HUES64 (cell line): ENCODE measurements around the gene C20orf144.
"Not testable (repeated sequence)": the region's sequence is repeated elsewhere in the genome, so short reads cannot be mapped to it uniquely, and the experiment has no call there.

Experiments used
- H3K27ac ChIP-seq: 2 replicates; pipeline ENCODE4 v1.7.0; 2013; ENCODE audit warnings: low read depth, low read length, inconsistent platforms
- H3K27me3 ChIP-seq: 2 replicates; pipeline ENCODE4 v1.6.1; 2013; ENCODE audit warnings: mild to moderate bottlenecking, low read length; ENCODE audit not compliant: insufficient read depth
- H3K36me3 ChIP-seq: 2 replicates; pipeline ENCODE4 v1.6.1; 2013; ENCODE audit warnings: mild to moderate bottlenecking, low read length; ENCODE audit not compliant: insufficient read depth
- H3K4me1 ChIP-seq: 2 replicates; pipeline ENCODE4 v1.6.1; 2013; ENCODE audit warnings: mild to moderate bottlenecking, low read length, moderate library complexity; ENCODE audit not compliant: insufficient read depth
- H3K4me3 ChIP-seq: 2 replicates; pipeline ENCODE4 v1.5.1; 2013; ENCODE audit warnings: mild to moderate bottlenecking, low read length, moderate library complexity
- H3K9ac ChIP-seq: 2 replicates; pipeline ENCODE4 v1.6.1; 2013; ENCODE audit warnings: mild to moderate bottlenecking, low read depth, low read length
- H3K9me3 ChIP-seq: 2 replicates; pipeline ENCODE4 v1.6.1; 2013; ENCODE audit warnings: low read depth, low read length; ENCODE audit not compliant: insufficient read depth
- WGBS: fragments of 150-250, 120-280 bp; methylation state at CpG from one replicate; pipeline ENCODE4 v1.1.7; 2013; ENCODE audit warnings: missing lambda C conversion rate; 5-methylcytosine and 5-hydroxymethylcytosine counted together

The C20orf144 gene

GRCh38 chr20:33636776-33637175 is 25.4 kb upstream of the C20orf144 start:
- Histone ChIP-seq H3K27me3 (no peaks in the 10 kb centered on the region), H3K36me3 (peaks cover 42% of the 10 kb centered on the region), H3K4me1 (no peaks in the 10 kb centered on the region), H3K27ac (no peak overlapping the region), H3K9ac (no peak overlapping the region), H3K4me3 (no peak overlapping the region), H3K9me3 (no peaks in the 10 kb centered on the region)
- WGBS = 94% methylated on average over 1 of the region's 1 CpG

GRCh38 chr20:33640287-33640686 is 21.8 kb upstream of the C20orf144 start:
- Histone ChIP-seq H3K27ac (no peak overlapping the region), H3K4me1 (no peaks in the 10 kb centered on the region), H3K36me3 (peaks cover 53% of the 10 kb centered on the region), H3K9me3 (no peaks in the 10 kb centered on the region), H3K9ac (no peak overlapping the region), H3K27me3 (no peaks in the 10 kb centered on the region), H3K4me3 (no peak overlapping the region)
- 92% methylated on average over 13 of the region's 13 CpGs for WGBS

GRCh38 chr20:33644313-33645071 is 17.6 kb upstream of the C20orf144 start:
- no peak overlapping the region for H3K9ac ChIP-seq
- H3K4me3 ChIP-seq = no peak overlapping the region
- H3K36me3 ChIP-seq = peaks cover 36% of the 10 kb centered on the region
- no peaks in the 10 kb centered on the region for H3K27me3 ChIP-seq
- H3K4me1 ChIP-seq = no peaks in the 10 kb centered on the region
- no peak overlapping the region for H3K27ac ChIP-seq
- no peaks in the 10 kb centered on the region for H3K9me3 ChIP-seq
- WGBS = 95% methylated on average over 28 of the region's 28 CpGs

- no peak overlapping the region for H3K4me3 ChIP-seq
- H3K27me3 ChIP-seq = no peaks in the 10 kb centered on the region
- peaks cover 31% of the 10 kb centered on the region for H3K36me3 ChIP-seq
- no peaks in the 10 kb centered on the region for H3K4me1 ChIP-seq
- H3K27ac ChIP-seq = no peak overlapping the region
- 91% methylated on average over 4 of the region's 4 CpGs for WGBS
- no peaks in the 10 kb centered on the region for H3K9me3 ChIP-seq
- H3K9ac ChIP-seq = no peak overlapping the region
Measured at GRCh38 chr20:33645072-33645358, 17.1 kb upstream of the C20orf144 start.

GRCh38 chr20:33645396-33645795 is 16.7 kb upstream of the C20orf144 start:
- Histone ChIP-seq H3K4me3 (no peak overlapping the region), H3K27ac (no peak overlapping the region), H3K27me3 (no peaks in the 10 kb centered on the region), H3K36me3 (peaks cover 27% of the 10 kb centered on the region), H3K9ac (no peak overlapping the region), H3K4me1 (no peaks in the 10 kb centered on the region), H3K9me3 (no peaks in the 10 kb centered on the region)
- 90% methylated on average over 2 of the region's 2 CpGs for WGBS

GRCh38 chr20:33646191-33646590 is 15.9 kb upstream of the C20orf144 start:
- H3K9ac ChIP-seq = no peak overlapping the region
- H3K4me3 ChIP-seq = no peak overlapping the region
- no peaks in the 10 kb centered on the region for H3K27me3 ChIP-seq
- 95% methylated on average over 5 of the region's 5 CpGs for WGBS
- H3K27ac ChIP-seq = no peak overlapping the region
- H3K9me3 ChIP-seq = no peaks in the 10 kb centered on the region
- peaks cover 22% of the 10 kb centered on the region for H3K36me3 ChIP-seq
- no peaks in the 10 kb centered on the region for H3K4me1 ChIP-seq

- not testable (repeated sequence) for H3K4me3 ChIP-seq, H3K4me1 ChIP-seq, H3K9me3 ChIP-seq, H3K27ac ChIP-seq, H3K9ac ChIP-seq, H3K27me3 ChIP-seq
- H3K36me3 ChIP-seq = peaks cover 22% of the 10 kb centered on the region
- 83% methylated on average over 14 of the region's 14 CpGs for WGBS
Measured at GRCh38 chr20:33646959-33647602, 15.0 kb upstream of the C20orf144 start.

GRCh38 chr20:33647603-33648395 is 14.3 kb upstream of the C20orf144 start:
- Histone ChIP-seq H3K27ac (no peak overlapping the region), H3K9me3 (no peaks in the 10 kb centered on the region), H3K27me3 (no peaks in the 10 kb centered on the region), H3K36me3 (peaks cover 20% of the 10 kb centered on the region), H3K9ac (no peak overlapping the region), H3K4me3 (no peak overlapping the region), H3K4me1 (no peaks in the 10 kb centered on the region)
- 93% methylated on average over 11 of the region's 11 CpGs for WGBS

GRCh38 chr20:33648396-33649004 is 13.6 kb upstream of the C20orf144 start:
- Histone ChIP-seq H3K4me3 (no peak overlapping the region), H3K4me1 (0 out of 2 replicates have a peak, but pooled peaks cover 2% of the 10 kb centered on the region), H3K9ac (no peak overlapping the region), H3K27ac (no peak overlapping the region), H3K36me3 (peaks cover 20% of the 10 kb centered on the region), H3K27me3 (no peaks in the 10 kb centered on the region), H3K9me3 (no peaks in the 10 kb centered on the region)
- 95% methylated on average over 14 of the region's 14 CpGs for WGBS

GRCh38 chr20:33649201-33649681 is 12.9 kb upstream of the C20orf144 start:
- no peak overlapping the region for H3K9ac ChIP-seq

More at GRCh38 chr20:33649201-33649681, 12.9 kb upstream of the C20orf144 start:
- H3K27me3 ChIP-seq = no peaks in the 10 kb centered on the region
- H3K4me3 ChIP-seq = no peak overlapping the region
- no peaks in the 10 kb centered on the region for H3K9me3 ChIP-seq
- H3K27ac ChIP-seq = no peak overlapping the region
- peaks cover 15% of the 10 kb centered on the region for H3K36me3 ChIP-seq
- 0 out of 2 replicates have a peak, but pooled peaks cover 4% of the 10 kb centered on the region for H3K4me1 ChIP-seq
- WGBS = 92% methylated on average over 19 of the region's 19 CpGs
